Measurements from ENCODE around the gene TUBD1. TPM values are rescaled to one million over a fixed set of nuclear protein-coding genes. Genes with fewer than 3 reads are reported as not detected.

Gene TUBD1
- total and polyA plus RNA-seq, 2 donors (not counting 1 experiment from before 2014, with no cell fraction given): 5.7 to 20.0 TPM

GRCh38 chr17:59828478-59828760, 64.3 kb downstream of the TUBD1 start:
- no peaks in the 10 kb centered on the region for H3K27me3 ChIP-seq (replicated peaks in 1 of 4; ENCODE audit: control extremely low read depth in 1 of 4, control insufficient read depth in 3 of 4, insufficient read depth in 4 of 4, low read length in 3 of 4)
- ATAC-seq (ENCODE audit: low read depth): no peak
- peak overlapping the region; percentile 43 for H3K4me2 ChIP-seq (replicated peaks; ENCODE audit: low read depth, low read length, poor library complexity, severe bottlenecking)
- H4K20me1 ChIP-seq (ENCODE audit: control insufficient read depth, insufficient read depth, low read length, poor library complexity, severe bottlenecking): no peaks in the 10 kb centered on the region
- Mint-ChIP-seq H3K27me3 (no peaks in the 10 kb centered on the region), H3K27ac (no peak overlapping the region), H3K4me3 (peak overlapping the region; percentile 72), H3K9me3 (ENCODE audit: insufficient read depth) (no peaks in the 10 kb centered on the region), H3K4me1 (peaks cover 68% of the 10 kb centered on the region)
- ChIA-PET POLR2A (interaction anchor here (0.7 to 2.1 kb wide), 2 partner anchors 12 to 42 kb away, joined by 4 read pairs; no protein-coding TSS in a partner anchor), CTCF (interaction anchor here (1.1 to 2.4 kb wide), 5 partner anchors 17 to 75 kb away, joined by 3 to 15 read pairs (median 5); no protein-coding TSS in a partner anchor)
- no peak overlapping the region for H2AFZ ChIP-seq (ENCODE audit: insufficient read depth, low read depth, low read length, poor library complexity, severe bottlenecking)
- intact Hi-C loops (cut with micrococcal nuclease): no loop called here
- no peak for TF ChIP-seq CTCF (IDR thresholded peaks at IDR 0.05)
- peaks cover 0 to 2% of the 10 kb centered on the region in 2 experiments for H3K36me3 ChIP-seq (replicated peaks in 1 of 2; ENCODE audit: control extremely low read depth in 1 of 2, control insufficient read depth in 1 of 2, extremely low read depth in 1 of 2, insufficient read depth in 2 of 2, low read length in 1 of 2)
- H3K79me2 ChIP-seq (ENCODE audit: control insufficient read depth, insufficient read depth, low read length): peaks cover 6% of the 10 kb centered on the region
- 57% methylated on average over 1 of the region's 2 CpGs for WGBS (ENCODE audit: insufficient coverage)
- H3K9me3 ChIP-seq (ENCODE audit: control extremely low read depth in 1 of 3, control insufficient read depth in 2 of 3, insufficient read depth in 1 of 3, low read length in 2 of 3): no peaks in the 10 kb centered on the region
- no peak overlapping the region for H3K9ac ChIP-seq (ENCODE audit: low read length)
- DNase-seq: no peak
- H3K27ac ChIP-seq (ENCODE audit: low read length in 2 of 2): peak overlapping the region in 1 of 2 donors; percentile 21
- H3K4me3 ChIP-seq (ENCODE audit: control extremely low read depth in 1 of 5, extremely low read depth in 1 of 5, insufficient read depth in 1 of 5, low read depth in 2 of 5, low read length in 4 of 5): no peak overlapping the region
- peaks cover 44 to 59% of the 10 kb centered on the region in 2 donors for H3K4me1 ChIP-seq (ENCODE audit: control insufficient read depth in 2 of 2, insufficient read depth in 2 of 2, low read length in 2 of 2)

DNA sequence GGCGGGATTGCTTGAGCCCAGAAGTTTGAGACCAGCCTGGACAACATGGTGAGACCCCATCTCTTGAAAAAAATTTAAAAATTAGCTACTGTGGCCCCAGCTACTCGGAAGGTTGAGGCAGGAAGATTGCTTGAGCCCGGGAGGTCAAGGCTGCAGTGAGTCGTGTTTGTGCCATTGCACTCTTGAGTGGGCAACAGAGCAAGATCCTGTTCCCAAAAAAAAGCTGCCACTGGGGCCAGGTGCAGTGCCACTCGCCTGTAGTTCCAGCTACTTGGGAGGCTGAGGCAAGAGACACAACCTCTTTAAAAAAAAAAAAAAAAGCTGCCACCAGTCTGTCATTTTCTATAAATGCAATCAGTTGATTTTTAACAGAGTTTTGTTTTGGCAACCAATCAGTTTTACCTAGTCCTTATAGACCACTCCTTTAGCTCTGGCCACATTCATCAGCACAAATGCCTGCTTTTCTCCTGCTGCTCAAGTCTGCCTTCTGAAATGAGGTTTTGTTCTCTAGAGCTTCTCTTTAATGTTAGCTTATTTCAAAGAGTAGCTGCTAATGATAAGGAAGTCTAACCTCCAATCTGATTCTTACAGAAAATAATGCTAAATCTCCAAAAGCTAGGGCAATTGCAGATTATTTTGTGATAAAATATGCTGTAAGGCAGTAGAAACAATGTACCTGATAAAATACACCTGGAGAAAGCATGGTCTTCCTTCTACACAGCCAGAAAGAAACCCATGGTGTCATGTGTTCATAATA, 64.8 kb downstream of the TUBD1 start:
- peaks cover 6% of the 10 kb centered on the region for H3K79me2 ChIP-seq (ENCODE audit: control insufficient read depth, insufficient read depth, low read length)
- no peak overlapping the region for H3K4me3 ChIP-seq (ENCODE audit: control extremely low read depth in 1 of 5, extremely low read depth in 1 of 5, insufficient read depth in 1 of 5, low read depth in 2 of 5, low read length in 4 of 5)
- peaks cover 42 to 59% of the 10 kb centered on the region in 2 donors for H3K4me1 ChIP-seq (ENCODE audit: control insufficient read depth in 2 of 2, insufficient read depth in 2 of 2, low read length in 2 of 2)
- H4K20me1 ChIP-seq (ENCODE audit: control insufficient read depth, insufficient read depth, low read length, poor library complexity, severe bottlenecking): no peaks in the 10 kb centered on the region
- Mint-ChIP-seq H3K4me1 (peaks cover 63% of the 10 kb centered on the region), H3K27ac (no peak overlapping the region), H3K4me3 (peak overlapping the region; percentile 72), H3K9me3 (ENCODE audit: insufficient read depth) (no peaks in the 10 kb centered on the region), H3K27me3 (no peaks in the 10 kb centered on the region)
- TF ChIP-seq CTCF (IDR thresholded peaks at IDR 0.05): no peak
- peak overlapping the region; percentile 43 for H3K4me2 ChIP-seq (replicated peaks; ENCODE audit: low read depth, low read length, poor library complexity, severe bottlenecking)
- intact Hi-C loops (cut with micrococcal nuclease): no loop called here
- ChIA-PET POLR2A (interaction anchor here (0.7 kb wide), 1 partner anchor 12 kb away, joined by 4 read pairs; no protein-coding TSS in a partner anchor), CTCF (interaction anchor here (1.0 to 2.4 kb wide), 8 partner anchors 10 to 74 kb away, joined by 3 to 15 read pairs (median 6); no protein-coding TSS in a partner anchor)
- DNase-seq (no peak), ATAC-seq (ENCODE audit: low read depth) (no peak)
- no peaks in the 10 kb centered on the region for H3K27me3 ChIP-seq (replicated peaks in 1 of 4; ENCODE audit: control extremely low read depth in 1 of 4, control insufficient read depth in 3 of 4, insufficient read depth in 4 of 4, low read length in 3 of 4)
- no peak overlapping the region for H3K9ac ChIP-seq (ENCODE audit: low read length)
- H2AFZ ChIP-seq (ENCODE audit: insufficient read depth, low read depth, low read length, poor library complexity, severe bottlenecking): no peak overlapping the region
- peak overlapping the region in 1 of 2 donors; percentile 21 for H3K27ac ChIP-seq (ENCODE audit: low read length in 2 of 2)
- H3K9me3 ChIP-seq (ENCODE audit: control extremely low read depth in 1 of 3, control insufficient read depth in 2 of 3, insufficient read depth in 1 of 3, low read length in 2 of 3): no peaks in the 10 kb centered on the region
- peaks cover 0 to 3% of the 10 kb centered on the region in 2 experiments for H3K36me3 ChIP-seq (replicated peaks in 1 of 2; ENCODE audit: control extremely low read depth in 1 of 2, control insufficient read depth in 1 of 2, extremely low read depth in 1 of 2, insufficient read depth in 2 of 2, low read length in 1 of 2)
- 39% methylated on average over 3 of the region's 5 CpGs for WGBS (ENCODE audit: insufficient coverage)
